T47D (cell line): ENCODE data around the gene KLK2.

ENCODE experiments used
- DNase-seq, 2 experiments: peaks; one replicate each; pipeline versions ENCODE4 v3.0.0 to v3.0.0-alpha.2; 2011 to 2012; ENCODE audit warnings: low read depth in 1 of 2, low spot score in 1 of 2
- JUND ChIP-seq: IDR thresholded peaks from 2 replicates; pipeline ENCODE4 v1.6.1; 2012; ENCODE audit warnings: low read depth
- in situ Hi-C: cut with HindIII; loops from 2 replicates; pipeline ENCODE4 v1.10.0; 2016; ENCODE audit warnings: low sequenced_read_pairs, low pct_unique_long_range_greater_than_20kb

Gene KLK2

DNA sequence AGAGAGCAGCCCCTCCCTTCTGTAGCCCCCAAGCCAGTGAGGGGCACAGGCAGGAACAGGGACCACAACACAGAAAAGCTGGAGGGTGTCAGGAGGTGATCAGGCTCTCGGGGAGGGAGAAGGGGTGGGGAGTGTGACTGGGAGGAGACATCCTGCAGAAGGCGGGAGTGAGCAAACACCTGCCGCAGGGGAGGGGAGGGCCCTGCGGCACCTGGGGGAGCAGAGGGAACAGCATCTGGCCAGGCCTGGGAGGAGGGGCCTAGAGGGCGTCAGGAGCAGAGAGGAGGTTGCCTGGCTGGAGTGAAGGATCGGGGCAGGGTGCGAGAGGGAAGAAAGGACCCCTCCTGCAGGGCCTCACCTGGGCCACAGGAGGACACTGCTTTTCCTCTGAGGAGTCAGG, 14.4 kb upstream of the KLK2 start:
- no peak for TF ChIP-seq JUND
- in situ Hi-C loops = no loop called here
- DNase-seq = no peak

DNA sequence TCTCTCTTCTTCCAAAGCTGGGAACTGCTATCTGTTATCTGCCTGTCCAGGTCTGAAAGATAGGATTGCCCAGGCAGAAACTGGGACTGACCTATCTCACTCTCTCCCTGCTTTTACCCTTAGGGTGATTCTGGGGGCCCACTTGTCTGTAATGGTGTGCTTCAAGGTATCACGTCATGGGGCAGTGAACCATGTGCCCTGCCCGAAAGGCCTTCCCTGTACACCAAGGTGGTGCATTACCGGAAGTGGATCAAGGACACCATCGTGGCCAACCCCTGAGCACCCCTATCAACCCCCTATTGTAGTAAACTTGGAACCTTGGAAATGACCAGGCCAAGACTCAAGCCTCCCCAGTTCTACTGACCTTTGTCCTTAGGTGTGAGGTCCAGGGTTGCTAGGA, 13.4 kb upstream of the KLK2 start:
- in situ Hi-C loops = no loop called here
- no peak for DNase-seq
- no peak for TF ChIP-seq JUND

DNA sequence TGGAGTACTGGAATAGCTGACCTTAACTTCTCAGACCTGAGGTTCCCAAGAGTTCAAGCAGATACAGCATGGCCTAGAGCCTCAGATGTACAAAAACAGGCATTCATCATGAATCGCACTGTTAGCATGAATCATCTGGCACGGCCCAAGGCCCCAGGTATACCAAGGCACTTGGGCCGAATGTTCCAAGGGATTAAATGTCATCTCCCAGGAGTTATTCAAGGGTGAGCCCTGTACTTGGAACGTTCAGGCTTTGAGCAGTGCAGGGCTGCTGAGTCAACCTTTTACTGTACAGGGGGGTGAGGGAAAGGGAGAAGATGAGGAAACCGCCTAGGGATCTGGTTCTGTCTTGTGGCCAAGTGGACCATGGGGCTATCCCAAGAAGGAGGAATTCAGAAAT, 12.2 kb upstream of the KLK2 start:
- DNase-seq = no peak
- in situ Hi-C loops = no loop called here
- TF ChIP-seq JUND = no peak

DNA sequence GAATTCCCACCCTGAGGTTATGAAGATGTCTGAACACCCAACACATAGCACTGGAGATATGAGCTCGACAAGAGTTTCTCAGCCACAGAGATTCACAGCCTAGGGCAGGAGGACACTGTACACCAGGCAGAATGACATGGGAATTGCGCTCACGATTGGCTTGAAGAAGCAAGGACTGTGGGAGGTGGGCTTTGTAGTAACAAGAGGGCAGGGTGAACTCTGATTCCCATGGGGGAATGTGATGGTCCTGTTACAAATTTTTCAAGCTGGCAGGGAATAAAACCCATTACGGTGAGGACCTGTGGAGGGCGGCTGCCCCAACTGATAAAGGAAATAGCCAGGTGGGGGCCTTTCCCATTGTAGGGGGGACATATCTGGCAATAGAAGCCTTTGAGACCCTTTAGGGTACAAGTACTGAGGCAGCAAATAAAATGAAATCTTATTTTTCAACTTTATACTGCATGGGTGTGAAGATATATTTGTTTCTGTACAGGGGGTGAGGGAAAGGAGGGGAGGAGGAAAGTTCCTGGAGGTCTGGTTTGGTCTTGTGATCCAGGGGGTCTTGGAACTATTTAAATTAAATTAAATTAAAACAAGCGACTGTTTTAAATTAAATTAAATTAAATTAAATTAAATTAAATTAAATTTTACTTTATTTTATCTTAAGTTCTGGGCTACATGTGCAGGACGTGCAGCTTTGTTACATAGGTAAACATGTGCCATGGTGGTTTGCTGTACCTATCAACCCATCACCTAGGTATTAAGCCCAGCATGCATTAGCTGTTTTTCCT, 11.5 kb upstream of the KLK2 start:
- TF ChIP-seq JUND = no peak
- in situ Hi-C loops = no loop called here
- DNase-seq = no peak

DNA sequence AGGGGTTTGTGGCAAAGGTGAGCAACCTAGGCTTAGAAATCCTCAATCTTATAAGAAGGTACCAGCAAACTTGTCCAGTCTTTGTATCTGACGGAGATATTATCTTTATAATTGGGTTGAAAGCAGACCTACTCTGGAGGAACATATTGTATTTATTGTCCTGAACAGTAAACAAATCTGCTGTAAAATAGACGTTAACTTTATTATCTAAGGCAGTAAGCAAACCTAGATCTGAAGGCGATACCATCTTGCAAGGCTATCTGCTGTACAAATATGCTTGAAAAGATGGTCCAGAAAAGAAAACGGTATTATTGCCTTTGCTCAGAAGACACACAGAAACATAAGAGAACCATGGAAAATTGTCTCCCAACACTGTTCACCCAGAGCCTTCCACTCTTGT, 3.8 kb upstream of the KLK2 start:
- in situ Hi-C loops = no loop called here
- TF ChIP-seq JUND = no peak
- no peak for DNase-seq

DNA sequence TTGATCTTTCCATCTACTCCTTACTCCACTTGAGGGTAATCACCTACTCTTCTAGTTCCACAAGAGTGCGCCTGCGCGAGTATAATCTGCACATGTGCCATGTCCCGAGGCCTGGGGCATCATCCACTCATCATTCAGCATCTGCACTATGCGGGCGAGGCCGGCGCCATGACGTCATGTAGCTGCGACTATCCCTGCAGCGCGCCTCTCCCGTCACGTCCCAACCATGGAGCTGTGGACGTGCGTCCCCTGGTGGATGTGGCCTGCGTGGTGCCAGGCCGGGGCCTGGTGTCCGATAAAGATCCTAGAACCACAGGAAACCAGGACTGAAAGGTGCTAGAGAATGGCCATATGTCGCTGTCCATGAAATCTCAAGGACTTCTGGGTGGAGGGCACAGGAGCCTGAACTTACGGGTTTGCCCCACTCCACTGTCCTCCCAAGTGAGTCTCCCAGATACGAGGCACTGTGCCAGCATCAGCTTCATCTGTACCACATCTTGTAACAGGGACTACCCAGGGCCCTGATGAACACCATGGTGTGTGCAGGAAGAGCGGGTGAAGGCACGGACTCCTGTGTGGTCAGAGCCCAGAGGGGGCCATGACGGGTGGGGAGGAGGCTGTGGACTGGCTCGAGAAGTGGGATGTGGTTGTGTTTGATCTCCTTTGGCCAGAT, 2.7 kb upstream of the KLK2 start:
- in situ Hi-C loops = no loop called here
- no peak for TF ChIP-seq JUND
- DNase-seq = no peak

DNA sequence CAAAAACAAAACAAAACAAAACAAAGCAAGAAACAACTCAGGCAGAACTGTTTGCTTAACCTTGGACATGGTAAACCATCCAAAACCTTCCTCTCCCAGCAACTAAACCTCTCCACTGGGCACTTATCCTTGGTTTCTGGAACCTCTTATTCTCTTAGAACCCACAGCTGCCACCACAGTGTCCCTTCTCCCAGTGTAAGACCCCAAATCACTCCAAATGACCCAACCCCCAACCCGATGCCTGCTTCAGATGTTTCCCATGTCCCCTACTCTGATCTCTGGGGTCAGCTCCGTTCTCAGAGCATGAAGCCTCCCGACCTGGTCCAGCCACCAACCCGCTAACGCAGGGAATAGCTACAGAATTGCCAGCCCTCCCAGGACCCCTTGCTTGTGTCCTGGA, 972 bp downstream of the KLK2 start:
- no peak for DNase-seq
- no peak for TF ChIP-seq JUND
- in situ Hi-C loops = no loop called here

DNA sequence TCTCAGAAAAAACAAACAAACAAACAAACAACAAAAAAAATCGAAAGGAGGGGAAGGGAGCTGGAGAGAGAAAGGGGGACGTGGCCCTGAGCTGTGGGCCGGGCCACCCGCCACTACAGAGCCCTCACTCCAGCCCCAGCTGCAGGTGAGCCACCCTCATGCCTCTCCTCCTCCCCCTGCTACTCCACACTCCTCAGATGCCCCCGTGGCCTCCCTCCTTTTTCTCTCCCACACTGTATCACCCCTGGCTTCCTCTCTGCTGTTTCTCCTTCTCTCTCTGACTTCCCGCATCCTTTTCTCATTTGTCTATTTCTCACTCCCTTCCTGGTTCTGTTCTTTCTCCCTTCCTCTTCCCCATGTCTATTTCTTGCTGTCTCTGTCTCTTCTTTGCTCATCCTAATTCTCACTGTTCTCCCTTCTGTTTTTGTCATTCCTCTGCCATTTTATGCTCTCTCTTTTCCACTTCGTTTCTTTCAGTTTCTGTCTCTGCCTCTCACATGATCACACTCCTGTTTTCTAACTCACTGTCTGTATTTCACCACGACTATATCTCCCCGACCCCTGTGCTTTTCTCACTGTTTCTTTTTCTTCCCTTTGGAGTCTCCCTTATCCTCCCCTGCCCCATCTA, 2.7 kb downstream of the KLK2 start:
- in situ Hi-C loops = no loop called here
- no peak for DNase-seq
- TF ChIP-seq JUND = no peak

DNA sequence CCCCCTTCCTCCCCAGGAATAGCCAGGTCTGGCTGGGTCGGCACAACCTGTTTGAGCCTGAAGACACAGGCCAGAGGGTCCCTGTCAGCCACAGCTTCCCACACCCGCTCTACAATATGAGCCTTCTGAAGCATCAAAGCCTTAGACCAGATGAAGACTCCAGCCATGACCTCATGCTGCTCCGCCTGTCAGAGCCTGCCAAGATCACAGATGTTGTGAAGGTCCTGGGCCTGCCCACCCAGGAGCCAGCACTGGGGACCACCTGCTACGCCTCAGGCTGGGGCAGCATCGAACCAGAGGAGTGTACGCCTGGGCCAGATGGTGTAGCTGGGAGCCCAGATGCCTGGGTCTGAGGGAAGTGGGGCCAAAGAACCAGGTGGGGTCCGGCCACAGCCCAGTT, 3.2 kb downstream of the KLK2 start:
- in situ Hi-C loops = no loop called here
- DNase-seq = no peak
- TF ChIP-seq JUND = no peak

DNA sequence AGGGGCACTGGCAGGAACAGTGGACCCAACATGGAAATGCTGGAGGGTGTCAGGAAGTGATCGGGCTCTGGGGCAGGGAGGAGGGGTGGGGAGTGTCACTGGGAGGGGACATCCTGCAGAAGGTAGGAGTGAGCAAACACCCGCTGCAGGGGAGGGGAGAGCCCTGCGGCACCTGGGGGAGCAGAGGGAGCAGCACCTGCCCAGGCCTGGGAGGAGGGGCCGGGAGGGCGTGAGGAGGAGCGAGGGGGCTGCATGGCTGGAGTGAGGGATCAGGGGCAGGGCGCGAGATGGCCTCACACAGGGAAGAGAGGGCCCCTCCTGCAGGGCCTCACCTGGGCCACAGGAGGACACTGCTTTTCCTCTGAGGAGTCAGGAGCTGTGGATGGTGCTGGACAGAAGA, 4.1 kb downstream of the KLK2 start:
- in situ Hi-C loops = no loop called here
- TF ChIP-seq JUND = no peak
- no peak for DNase-seq

DNA sequence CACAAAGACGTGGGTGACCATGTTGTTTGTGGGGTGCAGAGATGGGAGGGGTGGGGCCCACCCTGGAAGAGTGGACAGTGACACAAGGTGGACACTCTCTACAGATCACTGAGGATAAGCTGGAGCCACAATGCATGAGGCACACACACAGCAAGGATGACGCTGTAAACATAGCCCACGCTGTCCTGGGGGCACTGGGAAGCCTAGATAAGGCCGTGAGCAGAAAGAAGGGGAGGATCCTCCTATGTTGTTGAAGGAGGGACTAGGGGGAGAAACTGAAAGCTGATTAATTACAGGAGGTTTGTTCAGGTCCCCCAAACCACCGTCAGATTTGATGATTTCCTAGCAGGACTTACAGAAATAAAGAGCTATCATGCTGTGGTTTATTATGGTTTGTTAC, 5.6 kb downstream of the KLK2 start:
- in situ Hi-C loops = no loop called here
- no peak for TF ChIP-seq JUND
- no peak for DNase-seq

DNA sequence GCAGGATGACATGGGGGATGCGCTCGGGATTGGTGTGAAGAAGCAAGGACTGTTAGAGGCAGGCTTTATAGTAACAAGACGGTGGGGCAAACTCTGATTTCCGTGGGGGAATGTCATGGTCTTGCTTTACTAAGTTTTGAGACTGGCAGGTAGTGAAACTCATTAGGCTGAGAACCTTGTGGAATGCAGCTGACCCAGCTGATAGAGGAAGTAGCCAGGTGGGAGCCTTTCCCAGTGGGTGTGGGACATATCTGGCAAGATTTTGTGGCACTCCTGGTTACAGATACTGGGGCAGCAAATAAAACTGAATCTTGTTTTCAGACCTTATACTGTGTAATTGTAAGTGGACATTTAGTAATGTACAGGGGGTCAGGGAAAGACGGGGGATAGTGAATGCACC, 7.0 kb downstream of the KLK2 start:
- no peak for DNase-seq
- no peak for TF ChIP-seq JUND
- in situ Hi-C loops = no loop called here

DNA sequence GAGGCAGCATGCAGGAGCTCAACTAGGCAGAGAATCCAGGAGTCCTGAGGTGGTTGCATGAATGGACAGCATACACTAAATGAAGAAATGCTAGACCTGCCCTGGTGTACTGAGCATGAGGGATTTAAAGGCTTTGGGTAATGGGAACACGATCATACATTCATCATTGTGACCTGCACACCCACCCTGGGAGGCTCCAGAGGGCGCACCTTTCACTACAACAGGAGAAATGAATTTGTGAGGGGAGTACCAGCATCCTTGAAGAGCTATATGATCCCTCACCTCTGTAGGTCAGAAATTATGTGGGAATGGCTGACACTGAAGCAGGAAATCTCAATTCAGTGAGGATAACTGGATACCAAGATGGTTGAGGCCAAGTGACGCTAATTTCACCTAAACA, 8.9 kb downstream of the KLK2 start:
- DNase-seq = no peak
- no peak for TF ChIP-seq JUND

More for the DNA sequence above, 8.9 kb downstream of the KLK2 start:
- in situ Hi-C loops = no loop called here
